ENCODE measurements around the gene PSPH. TPM values are rescaled to one million over a fixed set of nuclear protein-coding genes. Genes with fewer than 3 reads are reported as not detected.
"Not testable (repeated sequence)": the region's sequence is repeated elsewhere in the genome, so short reads cannot be mapped to it uniquely, and the experiment has no call there.

PSPH gene
- total and polyA plus RNA-seq, 2 donors (not counting 1 experiment from before 2014, with no cell fraction given), result 14.4 to 74.3 TPM

- Histone ChIP-seq H3K36me3 (ENCODE audit: control insufficient read depth, insufficient read depth, low read length) (no peaks in the 10 kb centered on the region), H3K27ac (ENCODE audit: insufficient read depth, low read length) (no peak overlapping the region), H3K79me2 (ENCODE audit: control insufficient read depth, insufficient read depth, low read length) (peaks cover 25% of the 10 kb centered on the region), H3K4me2 (ENCODE audit: extremely low read depth, insufficient read depth, low read length) (no peak overlapping the region), H3K4me3 (replicated peaks in 1 of 4; ENCODE audit: control extremely low read depth in 1 of 4, insufficient read depth in 1 of 4, low read depth in 3 of 4, low read length in 4 of 4) (no peak overlapping the region), H3K27me3 (ENCODE audit: control insufficient read depth, insufficient read depth, low read length) (no peaks in the 10 kb centered on the region), H4K20me1 (ENCODE audit: control insufficient read depth, extremely low read depth, insufficient read depth, low read length) (no peaks in the 10 kb centered on the region), H3K9me3 (ENCODE audit: control insufficient read depth, insufficient read depth, low read depth, low read length) (no peaks in the 10 kb centered on the region), H3K9ac (ENCODE audit: insufficient read depth, low read length) (no peak overlapping the region), H2AFZ (ENCODE audit: low read length) (no peak overlapping the region), H3K4me1 (ENCODE audit: control insufficient read depth, extremely low read depth, insufficient read depth, low read length) (no peaks in the 10 kb centered on the region)
- peak in 1 of 2 donors; percentile 35 for DNase-seq (ENCODE audit: low read depth in 2 of 2)
- TF ChIP-seq EZH2 (IDR thresholded peaks at IDR 0.05; ENCODE audit: low read length, missing control alignments), result no peak
- TF ChIP-seq, protein P1, sequence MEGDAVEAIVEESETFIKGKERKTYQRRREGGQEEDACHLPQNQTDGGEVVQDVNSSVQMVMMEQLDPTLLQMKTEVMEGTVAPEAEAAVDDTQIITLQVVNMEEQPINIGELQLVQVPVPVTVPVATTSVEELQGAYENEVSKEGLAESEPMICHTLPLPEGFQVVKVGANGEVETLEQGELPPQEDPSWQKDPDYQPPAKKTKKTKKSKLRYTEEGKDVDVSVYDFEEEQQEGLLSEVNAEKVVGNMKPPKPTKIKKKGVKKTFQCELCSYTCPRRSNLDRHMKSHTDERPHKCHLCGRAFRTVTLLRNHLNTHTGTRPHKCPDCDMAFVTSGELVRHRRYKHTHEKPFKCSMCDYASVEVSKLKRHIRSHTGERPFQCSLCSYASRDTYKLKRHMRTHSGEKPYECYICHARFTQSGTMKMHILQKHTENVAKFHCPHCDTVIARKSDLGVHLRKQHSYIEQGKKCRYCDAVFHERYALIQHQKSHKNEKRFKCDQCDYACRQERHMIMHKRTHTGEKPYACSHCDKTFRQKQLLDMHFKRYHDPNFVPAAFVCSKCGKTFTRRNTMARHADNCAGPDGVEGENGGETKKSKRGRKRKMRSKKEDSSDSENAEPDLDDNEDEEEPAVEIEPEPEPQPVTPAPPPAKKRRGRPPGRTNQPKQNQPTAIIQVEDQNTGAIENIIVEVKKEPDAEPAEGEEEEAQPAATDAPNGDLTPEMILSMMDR (conservative IDR thresholded peaks at IDR 0.05 in 1 of 2, IDR thresholded peaks at IDR 0.05 in 1 of 2; ENCODE audit: low read depth in 1 of 2, low read length in 2 of 2), result no peak
Measured at GRCh38 chr7:56048245-56048644, 3.0 kb downstream of the PSPH start.

GRCh38 chr7:56047446-56048116 is 3.7 kb downstream of the PSPH start:
- H3K4me3 ChIP-seq (replicated peaks in 1 of 4; ENCODE audit: control extremely low read depth in 1 of 4, insufficient read depth in 1 of 4, low read depth in 3 of 4, low read length in 4 of 4); H3K27me3 ChIP-seq (ENCODE audit: control insufficient read depth, insufficient read depth, low read length); H3K9me3 ChIP-seq (ENCODE audit: control insufficient read depth, insufficient read depth, low read depth, low read length); H4K20me1 ChIP-seq (ENCODE audit: control insufficient read depth, extremely low read depth, insufficient read depth, low read length); H3K27ac ChIP-seq (ENCODE audit: insufficient read depth, low read length); H3K9ac ChIP-seq (ENCODE audit: insufficient read depth, low read length); H3K4me2 ChIP-seq (ENCODE audit: extremely low read depth, insufficient read depth, low read length); H3K4me1 ChIP-seq (ENCODE audit: control insufficient read depth, extremely low read depth, insufficient read depth, low read length); H3K36me3 ChIP-seq (ENCODE audit: control insufficient read depth, insufficient read depth, low read length); H2AFZ ChIP-seq (ENCODE audit: low read length): not testable (repeated sequence)
- peaks cover 18% of the 10 kb centered on the region for H3K79me2 ChIP-seq (ENCODE audit: control insufficient read depth, insufficient read depth, low read length)
- peak in 1 of 2 donors; percentile 8 for DNase-seq (ENCODE audit: low read depth in 2 of 2)

DNA sequence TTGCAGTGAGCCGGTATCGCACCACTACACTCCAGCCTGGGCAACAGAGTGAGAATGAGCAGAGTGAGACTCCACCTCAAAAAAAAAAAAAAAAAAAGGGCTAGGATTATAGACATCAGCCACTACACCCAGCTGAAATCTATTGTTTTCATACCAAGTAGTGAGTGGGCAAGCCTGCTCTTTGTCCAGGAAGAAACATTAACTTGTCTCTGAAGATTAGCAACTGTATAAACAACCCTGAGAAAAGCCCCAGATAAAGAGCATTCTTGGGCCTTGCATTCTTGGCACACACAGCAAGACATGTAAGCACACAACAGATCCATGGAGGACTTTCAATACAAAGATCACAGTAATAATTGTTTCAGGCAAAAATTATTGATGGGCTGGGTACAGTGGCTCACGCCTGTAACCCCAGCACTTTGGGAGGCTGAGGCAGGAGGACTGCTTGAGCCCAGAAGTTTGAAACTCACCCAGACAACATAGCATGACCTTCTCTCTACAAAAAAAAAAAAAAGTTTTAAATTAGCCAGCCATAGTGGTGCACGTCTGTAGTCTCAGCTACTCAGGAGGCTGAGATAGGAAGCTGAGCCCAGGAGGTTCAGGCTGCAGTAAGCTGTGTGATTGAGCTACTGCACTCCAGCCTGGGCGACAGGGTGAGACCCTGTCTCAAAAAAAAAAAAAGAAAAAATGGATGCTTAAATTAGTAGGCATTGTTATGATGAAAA is 4.4 kb downstream of the PSPH start:
- TF ChIP-seq EZH2 (IDR thresholded peaks at IDR 0.05; ENCODE audit: low read length, missing control alignments), result no peak
- TF ChIP-seq, protein P1 (conservative IDR thresholded peaks at IDR 0.05 in 1 of 2, IDR thresholded peaks at IDR 0.05 in 1 of 2; ENCODE audit: low read depth in 1 of 2, low read length in 2 of 2), result no peak
- Histone ChIP-seq H3K36me3 (ENCODE audit: control insufficient read depth, insufficient read depth, low read length) (no peaks in the 10 kb centered on the region), H3K27ac (ENCODE audit: insufficient read depth, low read length) (peak overlapping the region; percentile 27), H3K9me3 (ENCODE audit: control insufficient read depth, insufficient read depth, low read depth, low read length) (no peaks in the 10 kb centered on the region), H2AFZ (ENCODE audit: low read length) (no peak overlapping the region), H3K9ac (ENCODE audit: insufficient read depth, low read length) (no peak overlapping the region), H3K4me2 (ENCODE audit: extremely low read depth, insufficient read depth, low read length) (no peak overlapping the region), H3K79me2 (ENCODE audit: control insufficient read depth, insufficient read depth, low read length) (peaks cover 11% of the 10 kb centered on the region), H3K27me3 (ENCODE audit: control insufficient read depth, insufficient read depth, low read length) (no peaks in the 10 kb centered on the region), H3K4me3 (replicated peaks in 1 of 4; ENCODE audit: control extremely low read depth in 1 of 4, insufficient read depth in 1 of 4, low read depth in 3 of 4, low read length in 4 of 4) (no peak overlapping the region), H4K20me1 (ENCODE audit: control insufficient read depth, extremely low read depth, insufficient read depth, low read length) (no peaks in the 10 kb centered on the region), H3K4me1 (ENCODE audit: control insufficient read depth, extremely low read depth, insufficient read depth, low read length) (no peaks in the 10 kb centered on the region)
- DNase-seq (ENCODE audit: low read depth in 2 of 2), result peak; percentile 79 to 95

DNA sequence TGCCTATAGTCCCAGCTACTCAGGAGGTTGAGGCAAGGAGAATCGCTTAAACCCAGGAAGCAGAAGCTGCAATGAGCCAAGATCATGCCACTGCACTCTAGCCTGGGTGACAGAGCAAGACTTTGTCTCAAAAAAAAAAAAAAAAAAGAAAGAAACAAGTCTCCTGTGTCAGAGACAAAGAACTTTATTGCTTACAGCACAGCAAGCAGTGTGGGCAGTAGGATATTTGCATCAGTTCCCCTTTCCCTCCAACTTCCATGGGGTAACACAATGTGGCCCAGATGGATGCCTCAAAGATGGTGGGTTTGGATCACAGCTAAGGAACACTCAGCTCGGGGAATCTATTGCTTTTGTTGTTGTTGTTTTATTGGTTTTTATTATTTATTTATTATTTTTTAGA is 5.5 kb downstream of the PSPH start:
- H3K27me3 ChIP-seq (ENCODE audit: control insufficient read depth, insufficient read depth, low read length); DNase-seq (ENCODE audit: low read depth in 2 of 2); H3K9ac ChIP-seq (ENCODE audit: insufficient read depth, low read length); H3K79me2 ChIP-seq (ENCODE audit: control insufficient read depth, insufficient read depth, low read length); H4K20me1 ChIP-seq (ENCODE audit: control insufficient read depth, extremely low read depth, insufficient read depth, low read length); H3K4me3 ChIP-seq (replicated peaks in 1 of 4; ENCODE audit: control extremely low read depth in 1 of 4, insufficient read depth in 1 of 4, low read depth in 3 of 4, low read length in 4 of 4); H3K9me3 ChIP-seq (ENCODE audit: control insufficient read depth, insufficient read depth, low read depth, low read length); H3K4me1 ChIP-seq (ENCODE audit: control insufficient read depth, extremely low read depth, insufficient read depth, low read length); H3K4me2 ChIP-seq (ENCODE audit: extremely low read depth, insufficient read depth, low read length); H2AFZ ChIP-seq (ENCODE audit: low read length); H3K36me3 ChIP-seq (ENCODE audit: control insufficient read depth, insufficient read depth, low read length); H3K27ac ChIP-seq (ENCODE audit: insufficient read depth, low read length): not testable (repeated sequence)

All from fibroblast of lung (primary cell).